Sigmoid colon (tissue), 4 donors: Measurements from ENCODE around the gene CDKN2A.

Source experiments
- POLR2A ChIP-seq, 2 donors: fragments of 450-650 bp; IDR thresholded peaks; one replicate each; pipeline ENCODE4 v1.6.1; 2016; ENCODE audit warnings: antibody characterized with exemption in 2 of 2, mild to moderate bottlenecking in 2 of 2, moderate library complexity in 2 of 2
- POLR2AphosphoS5 ChIP-seq, 4 donors: sonication (generic); formaldehyde crosslinking; IDR thresholded peaks; one replicate each; pipeline ENCODE4 v1.6.1; 2017; ENCODE audit warnings: antibody characterized with exemption in 4 of 4

DNA sequence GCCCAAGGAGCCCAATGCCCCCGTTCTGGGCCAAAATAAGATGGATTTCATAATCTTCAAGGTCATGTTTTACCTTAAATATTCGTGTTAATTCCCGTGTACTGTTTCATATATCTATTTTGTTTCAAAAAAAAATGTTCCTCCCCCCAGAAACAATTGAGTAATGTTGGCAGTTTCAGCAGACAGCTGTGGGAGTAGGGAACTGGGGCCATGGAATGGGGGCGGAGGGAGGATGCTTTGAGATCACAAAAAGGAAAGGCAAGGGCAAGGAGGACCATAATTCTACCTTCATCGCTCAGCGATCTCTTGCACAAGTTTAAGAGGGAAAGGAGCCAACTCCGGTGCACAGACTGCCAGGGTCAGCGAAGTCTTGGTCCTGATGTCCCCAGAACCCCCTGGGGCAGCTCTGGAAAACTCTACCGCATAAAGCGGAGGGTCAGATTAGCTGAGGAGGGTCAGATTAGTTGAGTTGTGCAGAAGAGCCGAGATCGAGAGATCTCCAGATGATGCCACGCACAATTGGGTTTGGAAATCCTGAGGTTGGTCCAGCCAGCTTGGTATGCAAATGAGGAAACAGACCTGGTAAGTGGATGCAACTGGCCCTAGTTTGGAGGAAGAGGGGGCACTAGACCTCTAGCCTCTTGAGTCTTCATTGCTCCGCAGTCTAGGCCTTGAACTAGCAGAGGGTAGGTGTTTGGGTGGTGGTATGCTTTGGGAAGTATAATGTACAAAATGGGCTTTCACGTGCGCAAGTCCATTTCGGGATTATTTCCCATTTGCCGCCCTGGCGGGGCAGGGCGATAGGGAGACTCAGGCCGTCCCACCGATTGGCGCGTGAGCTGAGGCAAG lies 24.0 kb downstream of the CDKN2A start:
- no peak for TF ChIP-seq POLR2A (IDR thresholded peaks at IDR 0.05)
- no peak for TF ChIP-seq POLR2AphosphoS5 (IDR thresholded peaks at IDR 0.05)
